ENCODE results near the gene LBH. TPM values are rescaled to one million over a fixed set of nuclear protein-coding genes. Genes with fewer than 3 reads are reported as not detected.
A peak's percentile ranks its signal among the peaks of the same experiment; 100 is the strongest.

LBH gene
- total and polyA plus RNA-seq, 2 experiments from 2014 or later, result 17.5 to 30.3 TPM

- TF ChIP-seq CREB1 (CRISPR knock-in tag; IDR thresholded peaks at IDR 0.05; ENCODE audit: low read depth), result no peak
- no peak for TF ChIP-seq ZNF331 (CRISPR knock-in tag; IDR thresholded peaks at IDR 0.05; ENCODE audit: low read depth)
- TF ChIP-seq STAT1 (IDR thresholded peaks at IDR 0.05; ENCODE audit: unreplicated experiment), result no peak
- TF ChIP-seq, protein P1, sequence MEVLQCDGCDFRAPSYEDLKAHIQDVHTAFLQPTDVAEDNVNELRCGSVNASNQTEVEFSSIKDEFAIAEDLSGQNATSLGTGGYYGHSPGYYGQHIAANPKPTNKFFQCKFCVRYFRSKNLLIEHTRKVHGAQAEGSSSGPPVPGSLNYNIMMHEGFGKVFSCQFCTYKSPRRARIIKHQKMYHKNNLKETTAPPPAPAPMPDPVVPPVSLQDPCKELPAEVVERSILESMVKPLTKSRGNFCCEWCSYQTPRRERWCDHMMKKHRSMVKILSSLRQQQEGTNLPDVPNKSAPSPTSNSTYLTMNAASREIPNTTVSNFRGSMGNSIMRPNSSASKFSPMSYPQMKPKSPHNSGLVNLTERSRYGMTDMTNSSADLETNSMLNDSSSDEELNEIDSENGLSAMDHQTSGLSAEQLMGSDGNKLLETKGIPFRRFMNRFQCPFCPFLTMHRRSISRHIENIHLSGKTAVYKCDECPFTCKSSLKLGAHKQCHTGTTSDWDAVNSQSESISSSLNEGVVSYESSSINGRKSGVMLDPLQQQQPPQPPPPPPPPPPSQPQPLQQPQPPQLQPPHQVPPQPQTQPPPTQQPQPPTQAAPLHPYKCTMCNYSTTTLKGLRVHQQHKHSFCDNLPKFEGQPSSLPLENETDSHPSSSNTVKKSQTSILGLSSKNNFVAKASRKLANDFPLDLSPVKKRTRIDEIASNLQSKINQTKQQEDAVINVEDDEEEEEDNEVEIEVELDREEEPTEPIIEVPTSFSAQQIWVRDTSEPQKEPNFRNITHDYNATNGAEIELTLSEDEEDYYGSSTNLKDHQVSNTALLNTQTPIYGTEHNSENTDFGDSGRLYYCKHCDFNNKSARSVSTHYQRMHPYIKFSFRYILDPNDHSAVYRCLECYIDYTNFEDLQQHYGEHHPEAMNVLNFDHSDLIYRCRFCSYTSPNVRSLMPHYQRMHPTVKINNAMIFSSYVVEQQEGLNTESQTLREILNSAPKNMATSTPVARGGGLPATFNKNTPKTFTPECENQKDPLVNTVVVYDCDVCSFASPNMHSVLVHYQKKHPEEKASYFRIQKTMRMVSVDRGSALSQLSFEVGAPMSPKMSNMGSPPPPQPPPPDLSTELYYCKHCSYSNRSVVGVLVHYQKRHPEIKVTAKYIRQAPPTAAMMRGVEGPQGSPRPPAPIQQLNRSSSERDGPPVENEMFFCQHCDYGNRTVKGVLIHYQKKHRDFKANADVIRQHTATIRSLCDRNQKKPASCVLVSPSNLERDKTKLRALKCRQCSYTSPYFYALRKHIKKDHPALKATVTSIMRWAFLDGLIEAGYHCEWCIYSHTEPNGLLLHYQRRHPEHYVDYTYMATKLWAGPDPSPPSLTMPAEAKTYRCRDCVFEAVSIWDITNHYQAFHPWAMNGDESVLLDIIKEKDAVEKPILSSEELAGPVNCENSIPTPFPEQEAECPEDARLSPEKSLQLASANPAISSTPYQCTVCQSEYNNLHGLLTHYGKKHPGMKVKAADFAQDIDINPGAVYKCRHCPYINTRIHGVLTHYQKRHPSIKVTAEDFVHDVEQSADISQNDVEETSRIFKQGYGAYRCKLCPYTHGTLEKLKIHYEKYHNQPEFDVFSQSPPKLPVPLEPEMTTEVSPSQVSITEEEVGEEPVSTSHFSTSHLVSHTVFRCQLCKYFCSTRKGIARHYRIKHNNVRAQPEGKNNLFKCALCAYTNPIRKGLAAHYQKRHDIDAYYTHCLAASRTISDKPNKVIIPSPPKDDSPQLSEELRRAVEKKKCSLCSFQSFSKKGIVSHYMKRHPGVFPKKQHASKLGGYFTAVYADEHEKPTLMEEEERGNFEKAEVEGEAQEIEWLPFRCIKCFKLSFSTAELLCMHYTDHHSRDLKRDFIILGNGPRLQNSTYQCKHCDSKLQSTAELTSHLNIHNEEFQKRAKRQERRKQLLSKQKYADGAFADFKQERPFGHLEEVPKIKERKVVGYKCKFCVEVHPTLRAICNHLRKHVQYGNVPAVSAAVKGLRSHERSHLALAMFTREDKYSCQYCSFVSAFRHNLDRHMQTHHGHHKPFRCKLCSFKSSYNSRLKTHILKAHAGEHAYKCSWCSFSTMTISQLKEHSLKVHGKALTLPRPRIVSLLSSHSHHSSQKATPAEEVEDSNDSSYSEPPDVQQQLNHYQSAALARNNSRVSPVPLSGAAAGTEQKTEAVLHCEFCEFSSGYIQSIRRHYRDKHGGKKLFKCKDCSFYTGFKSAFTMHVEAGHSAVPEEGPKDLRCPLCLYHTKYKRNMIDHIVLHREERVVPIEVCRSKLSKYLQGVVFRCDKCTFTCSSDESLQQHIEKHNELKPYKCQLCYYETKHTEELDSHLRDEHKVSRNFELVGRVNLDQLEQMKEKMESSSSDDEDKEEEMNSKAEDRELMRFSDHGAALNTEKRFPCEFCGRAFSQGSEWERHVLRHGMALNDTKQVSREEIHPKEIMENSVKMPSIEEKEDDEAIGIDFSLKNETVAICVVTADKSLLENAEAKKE (CRISPR knock-in tag; IDR thresholded peaks at IDR 0.05), result no peak
- TF ChIP-seq JUNB (IDR thresholded peaks at IDR 0.05; ENCODE audit: unreplicated experiment), result no peak
Measured at GRCh38 chr2:30270166-30270565, 38.8 kb downstream of the LBH start (continued).

- Histone ChIP-seq H3K79me2 (replicated peaks; ENCODE audit: insufficient read depth) (no peaks in the 10 kb centered on the region), H3K4me2 (no peak overlapping the region), H3K27me3 (ENCODE audit: insufficient read depth) (no peaks in the 10 kb centered on the region), H3K27ac (ENCODE audit: low read depth) (no peak overlapping the region), H3K36me3 (ENCODE audit: insufficient read depth) (no peaks in the 10 kb centered on the region), H3F3A (replicated peaks; ENCODE audit: low read depth) (no peaks in the 10 kb centered on the region), H2AFZ (0 out of 2 replicates have a peak overlapping the region, but pooled peaks have one; percentile 23), H4K20me1 (replicated peaks; ENCODE audit: insufficient read depth) (no peaks in the 10 kb centered on the region), H3K4me1 (ENCODE audit: insufficient read depth) (no peaks in the 10 kb centered on the region), H3K4me3 (no peak overlapping the region), H3K9me2 (ENCODE audit: insufficient read depth) (no peaks in the 10 kb centered on the region)
- Mint-ChIP-seq H3K36me3 (ENCODE audit: low read depth) (no peaks in the 10 kb centered on the region), H3K27ac (no peak overlapping the region), H3K4me1 (peaks cover 12% of the 10 kb centered on the region), H3K27me3 (ENCODE audit: insufficient read depth, low read depth, poor library complexity) (no peaks in the 10 kb centered on the region), H3K4me3 (no peak overlapping the region), H3K9me3 (no peaks in the 10 kb centered on the region; the same call in 2 of the 3 replicates)
- ATAC-seq (no peak), DNase-seq (ENCODE audit: low spot score) (no peak)
- no peak for TF ChIP-seq STAT1 (IDR thresholded peaks at IDR 0.05; ENCODE audit: unreplicated experiment)
- TF ChIP-seq ETS1 (IDR thresholded peaks at IDR 0.05), result no peak
- no peak for TF ChIP-seq NANOG (IDR thresholded peaks at IDR 0.05; ENCODE audit: borderline replicate concordance)
- TF ChIP-seq REST (IDR thresholded peaks at IDR 0.05; ENCODE audit: unreplicated experiment), result no peak
- no peak for TF ChIP-seq CREB1 (CRISPR knock-in tag; IDR thresholded peaks at IDR 0.05; ENCODE audit: low read depth)
- TF ChIP-seq, protein P2, sequence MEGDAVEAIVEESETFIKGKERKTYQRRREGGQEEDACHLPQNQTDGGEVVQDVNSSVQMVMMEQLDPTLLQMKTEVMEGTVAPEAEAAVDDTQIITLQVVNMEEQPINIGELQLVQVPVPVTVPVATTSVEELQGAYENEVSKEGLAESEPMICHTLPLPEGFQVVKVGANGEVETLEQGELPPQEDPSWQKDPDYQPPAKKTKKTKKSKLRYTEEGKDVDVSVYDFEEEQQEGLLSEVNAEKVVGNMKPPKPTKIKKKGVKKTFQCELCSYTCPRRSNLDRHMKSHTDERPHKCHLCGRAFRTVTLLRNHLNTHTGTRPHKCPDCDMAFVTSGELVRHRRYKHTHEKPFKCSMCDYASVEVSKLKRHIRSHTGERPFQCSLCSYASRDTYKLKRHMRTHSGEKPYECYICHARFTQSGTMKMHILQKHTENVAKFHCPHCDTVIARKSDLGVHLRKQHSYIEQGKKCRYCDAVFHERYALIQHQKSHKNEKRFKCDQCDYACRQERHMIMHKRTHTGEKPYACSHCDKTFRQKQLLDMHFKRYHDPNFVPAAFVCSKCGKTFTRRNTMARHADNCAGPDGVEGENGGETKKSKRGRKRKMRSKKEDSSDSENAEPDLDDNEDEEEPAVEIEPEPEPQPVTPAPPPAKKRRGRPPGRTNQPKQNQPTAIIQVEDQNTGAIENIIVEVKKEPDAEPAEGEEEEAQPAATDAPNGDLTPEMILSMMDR (conservative IDR thresholded peaks at IDR 0.05; ENCODE audit: low read depth in 2 of 2), result no peak
Measured at GRCh38 chr2:30271301-30271700, 40.0 kb downstream of the LBH start.
